BE2C (cell line): Measurements from ENCODE around the gene SPTBN5.

Experiments
- DNase-seq: peaks from one replicate; pipeline ENCODE4 v3.0.0-alpha.2; 2020
- H3K27me3 ChIP-seq: fragments of 250-450 bp; sonication (Bioruptor Pico); 2 replicates; pipeline ENCODE4 v1.5.1; 2020; ENCODE audit warnings: mild to moderate bottlenecking
- H3K36me3 ChIP-seq: fragments of 250-450 bp; sonication (Bioruptor Pico); 2 replicates; pipeline ENCODE4 v1.5.1; 2020; ENCODE audit warnings: mild to moderate bottlenecking
- H3K4me1 ChIP-seq: fragments of 250-450 bp; sonication (Bioruptor Pico); 2 replicates; pipeline ENCODE4 v1.5.1; 2020
- H3K4me3 ChIP-seq: 2 replicates; pipeline ENCODE4 v1.5.1; 2011; ENCODE audit warnings: low read depth, low read length
- H3K9me3 ChIP-seq: fragments of 250-450 bp; sonication (Bioruptor Pico); 2 replicates; pipeline ENCODE4 v1.5.1; 2020
- TF ChIP-seq, protein P1 (sequence below): IDR thresholded peaks from 2 replicates; pipeline ENCODE4 v1.5.1; 2012; ENCODE audit warnings: mild to moderate bottlenecking, low read depth, low read length

Gene SPTBN5

DNA sequence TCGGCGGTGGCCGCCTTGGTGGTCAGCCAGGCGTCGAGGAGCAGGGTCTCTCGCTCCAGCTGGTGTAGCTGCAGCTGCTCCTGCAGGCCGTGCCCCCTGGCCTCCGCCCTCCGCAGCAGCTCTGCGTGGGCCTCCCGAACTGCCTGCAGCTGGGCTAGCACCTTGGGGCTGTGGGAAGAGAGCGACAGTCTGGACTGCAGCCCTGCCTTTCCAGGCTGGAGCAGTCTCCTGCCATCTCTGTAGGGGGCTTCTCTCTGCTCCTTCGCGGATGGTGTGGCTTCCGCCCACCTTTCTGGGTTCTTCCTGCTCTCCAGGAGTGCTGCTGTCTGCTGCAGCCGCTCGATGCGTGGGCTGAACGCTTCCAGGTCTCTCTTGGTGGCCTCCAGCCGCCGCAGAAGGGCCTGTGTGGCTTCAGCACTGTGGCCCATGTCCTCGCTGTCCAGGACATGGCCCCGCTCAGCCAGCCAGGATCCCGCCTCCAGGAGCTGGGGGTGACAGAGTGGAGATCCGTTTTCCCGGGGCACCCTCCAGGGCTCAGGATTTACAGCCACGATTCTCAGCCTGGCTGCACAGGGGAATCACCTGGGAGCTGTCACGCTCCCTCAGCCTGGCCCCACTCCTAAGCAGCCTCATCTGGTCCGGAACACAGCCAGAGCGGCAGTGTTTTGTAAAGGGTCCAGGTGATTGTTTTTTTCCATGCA lies 38.4 kb downstream of the SPTBN5 start:
- Histone ChIP-seq H3K9me3 (no peaks in the 10 kb centered on the region), H3K4me3 (no peak overlapping the region), H3K27me3 (no peaks in the 10 kb centered on the region), H3K36me3 (no peaks in the 10 kb centered on the region), H3K4me1 (no peaks in the 10 kb centered on the region)
- no peak for DNase-seq
- TF ChIP-seq, protein P1, sequence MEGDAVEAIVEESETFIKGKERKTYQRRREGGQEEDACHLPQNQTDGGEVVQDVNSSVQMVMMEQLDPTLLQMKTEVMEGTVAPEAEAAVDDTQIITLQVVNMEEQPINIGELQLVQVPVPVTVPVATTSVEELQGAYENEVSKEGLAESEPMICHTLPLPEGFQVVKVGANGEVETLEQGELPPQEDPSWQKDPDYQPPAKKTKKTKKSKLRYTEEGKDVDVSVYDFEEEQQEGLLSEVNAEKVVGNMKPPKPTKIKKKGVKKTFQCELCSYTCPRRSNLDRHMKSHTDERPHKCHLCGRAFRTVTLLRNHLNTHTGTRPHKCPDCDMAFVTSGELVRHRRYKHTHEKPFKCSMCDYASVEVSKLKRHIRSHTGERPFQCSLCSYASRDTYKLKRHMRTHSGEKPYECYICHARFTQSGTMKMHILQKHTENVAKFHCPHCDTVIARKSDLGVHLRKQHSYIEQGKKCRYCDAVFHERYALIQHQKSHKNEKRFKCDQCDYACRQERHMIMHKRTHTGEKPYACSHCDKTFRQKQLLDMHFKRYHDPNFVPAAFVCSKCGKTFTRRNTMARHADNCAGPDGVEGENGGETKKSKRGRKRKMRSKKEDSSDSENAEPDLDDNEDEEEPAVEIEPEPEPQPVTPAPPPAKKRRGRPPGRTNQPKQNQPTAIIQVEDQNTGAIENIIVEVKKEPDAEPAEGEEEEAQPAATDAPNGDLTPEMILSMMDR = no peak

DNA sequence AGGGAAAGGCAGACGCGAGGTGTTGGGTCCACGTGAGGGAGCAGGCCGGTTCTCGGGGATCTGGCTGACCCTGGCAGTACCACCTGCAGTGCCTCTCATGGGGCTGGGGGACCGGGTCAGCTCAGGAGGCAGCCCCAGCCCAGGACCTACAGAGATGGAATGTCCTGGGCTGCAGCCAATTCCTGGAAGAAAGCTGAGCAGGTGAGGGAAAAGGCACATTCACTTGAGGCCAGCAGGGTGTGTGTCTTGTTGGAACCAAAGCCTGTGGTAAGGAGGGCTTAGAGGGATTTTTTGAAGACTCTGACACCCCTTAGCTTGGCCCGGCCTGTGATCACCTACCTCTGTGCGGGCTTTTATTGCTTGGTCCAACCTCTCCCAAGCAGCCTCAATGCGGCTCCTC lies 39.4 kb downstream of the SPTBN5 start:
- H3K4me1 ChIP-seq = no peaks in the 10 kb centered on the region; the same call in 1 of the 2 replicates
- TF ChIP-seq, protein P1 = no peak
- no peaks in the 10 kb centered on the region for H3K9me3 ChIP-seq
- no peak for DNase-seq
- no peaks in the 10 kb centered on the region for H3K27me3 ChIP-seq
- no peaks in the 10 kb centered on the region for H3K36me3 ChIP-seq
- no peak overlapping the region for H3K4me3 ChIP-seq

DNA sequence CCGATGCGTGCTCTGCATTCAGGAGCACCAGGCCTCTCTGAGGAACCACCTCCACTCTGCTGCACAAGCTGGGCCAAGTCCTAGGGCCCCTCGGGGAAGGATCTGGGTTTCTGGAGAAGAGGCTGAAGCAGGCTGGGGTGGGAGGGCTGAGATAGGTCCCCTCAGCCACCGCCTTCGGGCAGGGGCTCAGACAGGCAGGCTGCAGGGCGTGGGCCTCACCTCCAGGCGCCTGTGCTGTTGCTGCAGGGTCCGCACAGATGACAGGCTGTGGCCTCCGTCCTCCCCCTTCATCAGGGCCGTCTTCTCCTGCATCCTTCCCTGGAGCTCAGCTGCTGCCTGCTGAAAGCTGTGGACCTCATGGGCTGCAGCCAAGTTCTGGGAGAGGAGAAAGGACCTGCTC lies 40.0 kb downstream of the SPTBN5 start:
- TF ChIP-seq, protein P1 = no peak
- Histone ChIP-seq H3K36me3 (no peaks in the 10 kb centered on the region), H3K4me3 (no peak overlapping the region), H3K27me3 (no peaks in the 10 kb centered on the region), H3K4me1 (no peaks in the 10 kb centered on the region; the same call in 1 of the 2 replicates), H3K9me3 (no peaks in the 10 kb centered on the region)
- no peak for DNase-seq

DNA sequence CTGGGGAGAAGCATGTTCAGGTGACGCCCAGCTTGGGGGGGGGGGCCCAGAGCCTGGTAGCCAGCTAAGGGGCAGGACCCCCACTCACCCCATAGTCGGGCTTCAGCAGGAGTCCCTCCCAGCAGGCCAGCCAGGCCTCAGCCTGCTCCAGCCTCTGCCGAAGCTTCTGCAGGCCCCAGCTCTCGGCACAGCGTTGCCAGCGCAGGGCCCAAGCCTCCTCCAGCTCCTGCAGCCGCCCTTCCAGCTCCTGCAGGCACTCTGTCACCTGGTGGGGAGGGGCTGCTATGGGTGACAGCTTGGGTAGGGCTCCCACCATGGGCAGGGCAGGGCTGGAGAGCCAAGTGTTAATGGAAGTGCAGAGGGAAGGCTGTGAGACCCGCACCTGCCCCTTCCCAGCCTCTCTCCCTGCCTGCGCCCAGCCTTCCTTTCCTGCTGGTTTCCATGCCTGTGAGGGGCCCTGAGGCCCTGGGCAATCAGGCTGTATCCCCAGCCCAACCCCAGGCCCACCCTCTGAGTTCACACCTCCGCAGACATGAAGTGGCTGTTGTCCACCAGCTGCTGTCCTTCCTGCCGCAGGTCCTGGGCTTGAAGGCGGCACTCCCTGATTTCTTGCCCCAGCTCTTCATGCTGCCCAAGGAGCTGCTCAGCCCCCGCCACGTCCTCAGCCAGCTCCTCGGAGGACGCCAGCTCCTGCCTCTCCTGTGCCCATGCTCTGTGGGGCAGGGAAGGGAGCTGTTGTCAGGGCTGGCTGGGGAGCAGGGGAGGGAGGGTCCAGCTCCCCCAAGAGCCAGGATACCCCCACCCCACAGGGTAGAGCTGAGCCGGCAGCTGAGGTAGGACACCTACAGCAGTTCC lies 40.9 kb downstream of the SPTBN5 start:
- TF ChIP-seq, protein P1 = no peak
- no peak for DNase-seq
- Histone ChIP-seq H3K36me3 (no peaks in the 10 kb centered on the region), H3K27me3 (no peaks in the 10 kb centered on the region), H3K9me3 (no peaks in the 10 kb centered on the region), H3K4me3 (no peak overlapping the region), H3K4me1 (no peaks in the 10 kb centered on the region; the same call in 1 of the 2 replicates)

DNA sequence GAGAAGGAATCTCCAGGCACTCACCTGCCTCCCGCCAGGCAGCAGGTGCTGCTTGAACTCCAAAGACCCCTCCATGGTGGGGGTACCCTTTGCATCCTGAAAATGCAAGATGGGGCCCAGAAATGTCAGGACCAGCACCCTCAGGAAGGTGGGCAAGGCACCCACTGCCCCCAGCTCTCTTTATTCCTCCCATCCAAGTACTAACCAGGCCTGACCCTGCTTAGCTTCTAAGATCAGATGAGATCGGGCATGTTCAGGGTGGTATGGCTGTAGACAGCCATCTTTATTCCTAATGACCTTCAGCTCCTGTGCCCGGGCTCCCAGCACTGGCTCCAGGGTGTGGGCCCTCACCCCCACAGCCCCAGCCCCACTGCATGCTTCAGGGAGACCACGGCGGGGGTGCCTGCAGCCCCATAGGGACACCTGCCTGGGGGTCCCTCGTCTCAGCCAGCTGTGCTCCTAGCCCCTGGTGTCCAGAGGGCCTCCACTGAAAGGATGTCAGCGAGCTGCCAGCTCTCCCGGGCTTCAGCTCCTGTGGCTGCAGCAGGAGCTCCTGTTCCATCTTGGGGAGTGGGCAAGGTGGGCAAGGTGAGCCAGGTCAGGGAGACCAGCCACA lies 42.0 kb downstream of the SPTBN5 start:
- H3K9me3 ChIP-seq = no peaks in the 10 kb centered on the region
- no peak for DNase-seq
- H3K27me3 ChIP-seq = no peaks in the 10 kb centered on the region
- TF ChIP-seq, protein P1 = no peak
- no peak overlapping the region for H3K4me3 ChIP-seq
- no peaks in the 10 kb centered on the region for H3K36me3 ChIP-seq
- no peaks in the 10 kb centered on the region; the same call in 1 of the 2 replicates for H3K4me1 ChIP-seq
